ENCODE data around the gene SCNN1A.
A peak's percentile ranks its signal among the peaks of the same experiment; 100 is the strongest.
"Not testable (repeated sequence)": the region's sequence is repeated elsewhere in the genome, so short reads cannot be mapped to it uniquely, and the experiment has no call there.

Gene SCNN1A

GRCh38 chr12:6346235-6346832 lies 29.0 kb downstream of the SCNN1A start:
- DNase-seq, result no peak

DNA sequence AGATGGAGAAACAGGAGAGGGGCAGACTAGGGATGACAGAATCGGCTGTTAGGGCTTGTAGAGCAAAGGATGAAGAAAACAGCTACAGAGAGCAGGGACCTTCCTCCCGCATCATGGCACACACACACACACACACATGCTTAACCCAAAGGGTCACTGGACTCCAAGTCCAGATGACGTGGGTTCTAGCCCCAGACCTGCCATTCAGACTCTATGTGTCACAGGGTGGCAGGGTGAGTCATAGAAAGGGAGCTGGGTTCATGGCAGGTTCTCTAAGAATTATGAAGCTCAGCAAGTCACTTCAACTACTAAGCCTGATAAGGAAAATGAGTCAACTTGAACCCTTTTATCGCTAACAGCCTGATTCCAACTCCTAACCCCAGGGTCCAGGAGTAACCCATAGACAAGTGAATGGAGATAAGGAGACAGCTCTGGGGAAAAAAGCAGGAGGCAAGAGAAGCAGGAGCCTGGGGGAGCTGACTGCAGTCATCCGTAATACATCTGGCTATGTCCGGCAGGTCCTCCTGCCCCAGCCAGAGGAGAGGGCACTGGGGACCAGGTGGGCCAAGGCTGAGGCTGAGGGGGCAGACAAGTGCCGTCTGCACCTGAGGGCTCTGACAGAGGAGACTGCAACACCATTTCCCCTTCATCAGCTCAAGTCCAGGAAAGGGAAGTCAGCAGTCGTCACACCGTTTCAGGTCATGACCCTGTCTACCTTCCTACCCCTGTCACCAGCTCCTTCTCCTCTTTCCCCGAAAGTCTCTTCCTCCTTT lies 29.9 kb downstream of the SCNN1A start:
- peak; percentile 74 for DNase-seq

- not testable (repeated sequence) for DNase-seq
These were observed 31.2 kb downstream of the SCNN1A start for GRCh38 chr12:6344101-6344660.

GRCh38 chr12:6343518-6343917 lies 31.8 kb downstream of the SCNN1A start:
- no peak for DNase-seq

GRCh38 chr12:6342140-6342889 lies 33.0 kb downstream of the SCNN1A start:
- DNase-seq, result no peak

- no peak for DNase-seq
These were observed 33.8 kb downstream of the SCNN1A start, which contains the start of gene TNFRSF1A for GRCh38 chr12:6341417-6342139. Gene TNFRSF1A, minus strand, starts transcription at chr12:6342076. Its CDS starts 262 bp downstream, at chr12:6341814.

DNA sequence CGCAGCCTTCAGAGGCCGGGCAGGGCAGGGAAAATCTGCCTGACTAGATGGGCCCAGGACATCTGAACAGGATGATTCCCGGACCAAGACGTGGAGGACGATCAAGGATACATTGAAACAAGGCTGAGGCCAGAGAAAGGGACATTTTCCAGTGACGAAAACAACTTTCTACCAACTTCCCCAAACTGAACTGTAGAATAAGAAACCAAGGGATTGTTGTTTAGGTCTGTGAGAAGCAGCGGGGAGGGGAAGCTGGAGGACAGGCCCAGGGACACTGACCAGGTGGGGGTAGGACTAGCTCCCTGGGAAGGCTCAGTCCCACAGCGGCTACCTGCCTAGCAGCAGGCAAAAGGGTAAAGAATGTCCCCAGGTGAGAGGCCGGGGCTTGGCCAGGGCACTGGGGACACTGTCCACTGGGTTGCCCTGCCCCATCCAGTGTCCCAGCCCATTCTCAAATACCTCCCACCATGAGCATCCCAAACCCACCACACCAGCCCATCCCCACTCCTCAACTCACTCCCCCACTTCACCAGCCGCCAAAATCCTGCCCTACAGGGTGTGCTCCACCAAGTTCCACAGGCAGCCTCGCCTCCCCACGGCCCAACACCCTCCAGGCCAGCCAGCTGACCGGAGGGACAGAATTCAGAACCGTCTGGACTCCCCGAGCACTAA lies 34.5 kb downstream of the SCNN1A start:
- DNase-seq, result no peak

DNA sequence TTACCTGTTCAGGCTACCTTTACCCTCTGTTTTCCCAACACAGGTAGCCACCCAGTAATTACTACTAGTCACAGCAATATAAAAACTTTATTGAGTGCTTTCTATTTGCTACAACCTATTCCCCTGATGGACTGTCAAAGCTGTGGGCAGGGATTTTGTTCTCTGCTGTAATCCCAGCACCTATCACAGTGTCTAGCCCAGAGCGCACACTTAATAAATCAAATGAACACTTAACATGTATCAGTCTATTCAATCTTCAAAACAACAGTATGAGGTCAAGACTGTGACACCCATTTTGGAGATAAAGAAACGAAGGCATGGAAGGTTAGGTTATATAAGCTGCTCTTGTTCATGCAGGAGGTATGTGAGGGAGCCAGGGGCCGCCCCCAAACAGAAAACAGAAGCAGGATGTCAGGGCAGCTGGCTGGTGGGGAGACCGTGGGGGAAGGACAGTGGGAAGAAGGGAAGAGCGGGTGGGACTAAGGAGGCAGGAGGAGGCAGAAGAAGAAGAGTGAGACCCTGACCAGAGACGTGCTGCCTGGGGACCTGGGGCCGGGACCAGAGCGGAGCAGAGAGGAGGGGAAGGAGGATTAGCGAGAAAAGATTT lies 35.2 kb downstream of the SCNN1A start:
- DNase-seq, result no peak

GRCh38 chr12:6338955-6339354 lies 36.4 kb downstream of the SCNN1A start:
- DNase-seq, result no peak

DNA sequence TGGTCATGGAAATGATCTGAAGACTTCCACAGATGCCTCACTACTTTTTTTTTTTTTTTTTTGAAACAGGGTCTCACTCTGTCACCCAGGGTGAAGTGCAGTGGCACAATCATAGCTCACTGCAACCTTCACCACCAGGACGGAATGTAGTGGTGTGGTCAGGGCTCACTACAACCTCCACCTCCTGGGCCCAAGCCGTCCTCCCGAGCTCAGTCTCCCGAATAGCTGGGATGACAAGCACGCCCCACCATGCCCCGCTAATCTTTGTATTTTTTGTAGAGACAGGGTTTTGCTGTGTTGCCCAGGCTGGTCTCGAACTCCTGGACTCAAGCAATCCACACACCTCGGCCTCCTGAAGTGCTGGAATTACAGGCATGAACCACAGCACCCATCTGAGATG lies 36.8 kb downstream of the SCNN1A start:
- not testable (repeated sequence) for DNase-seq

DNA sequence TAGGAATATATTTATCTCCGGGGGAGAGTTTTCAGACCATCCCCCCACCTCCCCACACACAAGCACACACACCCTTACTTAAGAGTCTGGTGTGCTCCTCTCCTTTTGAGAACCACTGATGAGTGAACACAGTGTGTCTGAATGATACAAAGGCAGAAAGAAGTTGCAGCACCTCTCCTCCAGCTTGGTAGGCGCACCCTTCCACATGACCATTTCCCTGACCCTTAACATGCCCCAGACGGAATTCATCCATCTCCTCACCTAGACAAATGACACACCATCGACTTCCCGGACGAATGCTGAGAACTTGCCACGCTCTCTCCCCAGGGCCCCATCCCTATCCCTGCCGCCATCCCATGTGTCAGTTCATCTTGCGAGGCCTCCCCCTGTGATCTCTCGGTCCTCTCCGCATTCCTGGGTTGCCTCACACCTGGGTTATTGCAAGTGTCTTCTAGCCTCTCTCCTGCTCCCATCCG lies 37.4 kb downstream of the SCNN1A start:
- no peak for DNase-seq

DNA sequence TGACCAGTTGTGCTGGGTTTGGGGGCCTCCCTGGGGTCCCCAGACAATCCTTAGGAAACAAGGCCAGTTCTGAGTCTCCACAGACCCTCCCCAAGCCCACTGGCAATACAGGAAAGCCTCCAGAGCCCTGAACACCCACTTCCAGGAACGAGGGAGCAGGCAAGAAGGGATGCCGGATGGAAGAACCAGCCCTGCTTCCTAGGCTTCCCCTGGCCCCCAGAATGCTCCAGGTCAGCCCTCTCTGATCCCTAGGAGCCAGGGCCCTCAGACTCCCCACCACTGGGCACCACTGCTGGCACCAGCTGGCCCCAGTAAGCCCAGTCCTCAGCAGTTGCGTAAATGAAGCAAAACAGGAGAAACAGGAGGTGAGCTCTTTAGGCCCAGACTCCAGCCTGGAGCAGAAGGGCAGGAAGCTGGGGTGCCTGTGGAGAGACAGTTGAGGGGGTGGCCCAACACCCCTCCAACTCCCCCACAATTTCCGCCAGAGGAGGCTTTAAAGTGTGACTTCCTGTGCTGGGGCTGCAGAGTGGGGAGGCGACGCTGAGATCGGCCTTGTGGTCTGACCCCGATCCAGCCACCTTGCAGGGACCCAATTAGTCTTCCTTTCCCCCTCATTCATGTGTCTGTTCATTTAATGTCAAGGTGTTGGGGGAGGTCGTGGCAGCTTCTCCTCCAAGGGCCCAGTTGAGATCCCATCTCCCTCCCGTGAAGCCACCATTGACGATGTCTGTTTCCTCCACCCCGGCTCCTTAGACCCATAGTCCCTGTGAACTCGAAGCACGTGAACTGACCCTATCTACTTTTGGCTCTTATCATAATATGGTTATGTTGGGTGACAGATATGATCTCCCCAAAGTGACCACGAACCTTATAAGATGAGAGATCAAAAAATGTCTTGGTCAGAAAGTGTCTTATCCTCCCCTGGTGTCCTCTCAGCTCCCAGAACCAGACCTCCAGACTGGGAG lies 38.2 kb downstream of the SCNN1A start:
- no peak for DNase-seq

DNA sequence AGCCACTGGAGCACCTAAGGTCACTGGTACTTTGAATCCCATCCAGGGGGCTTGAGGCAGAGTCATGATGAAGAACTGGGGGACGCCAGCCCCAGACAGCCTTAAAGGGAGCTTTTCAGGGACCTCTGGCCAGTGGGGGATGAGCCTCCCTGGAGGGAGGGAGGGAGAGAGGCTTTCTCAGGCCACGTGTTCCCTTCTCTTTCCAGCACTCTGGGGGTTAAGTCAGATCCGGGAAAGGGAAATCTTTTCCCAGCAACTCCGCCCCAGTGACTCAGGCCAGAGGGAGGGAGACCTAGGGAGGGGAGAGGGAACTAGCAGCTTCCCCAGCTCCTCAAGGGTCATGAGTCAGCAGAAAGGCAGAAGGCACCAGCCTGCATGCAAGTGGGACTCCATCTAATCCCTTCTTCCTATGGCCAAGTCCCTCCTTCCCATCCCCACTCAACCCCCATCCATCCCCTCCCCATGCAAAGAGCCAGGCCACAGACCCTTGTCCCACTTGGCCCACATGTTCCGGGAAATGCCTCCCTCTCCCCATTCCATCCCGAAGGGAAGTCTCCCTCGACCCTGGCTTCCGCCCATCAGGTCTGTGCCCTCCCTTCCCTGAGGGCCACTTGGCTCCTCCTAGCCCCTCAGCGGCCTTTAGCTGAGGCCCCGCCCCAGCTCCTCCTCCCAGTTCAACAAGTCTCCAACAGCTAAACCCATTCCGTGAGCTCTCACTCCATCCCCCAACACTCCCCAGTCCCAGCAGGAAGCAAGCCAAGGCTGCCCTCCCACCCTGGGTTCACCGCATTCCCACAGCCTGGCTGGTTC lies 39.1 kb downstream of the SCNN1A start:
- peak; percentile 69 for DNase-seq

DNA sequence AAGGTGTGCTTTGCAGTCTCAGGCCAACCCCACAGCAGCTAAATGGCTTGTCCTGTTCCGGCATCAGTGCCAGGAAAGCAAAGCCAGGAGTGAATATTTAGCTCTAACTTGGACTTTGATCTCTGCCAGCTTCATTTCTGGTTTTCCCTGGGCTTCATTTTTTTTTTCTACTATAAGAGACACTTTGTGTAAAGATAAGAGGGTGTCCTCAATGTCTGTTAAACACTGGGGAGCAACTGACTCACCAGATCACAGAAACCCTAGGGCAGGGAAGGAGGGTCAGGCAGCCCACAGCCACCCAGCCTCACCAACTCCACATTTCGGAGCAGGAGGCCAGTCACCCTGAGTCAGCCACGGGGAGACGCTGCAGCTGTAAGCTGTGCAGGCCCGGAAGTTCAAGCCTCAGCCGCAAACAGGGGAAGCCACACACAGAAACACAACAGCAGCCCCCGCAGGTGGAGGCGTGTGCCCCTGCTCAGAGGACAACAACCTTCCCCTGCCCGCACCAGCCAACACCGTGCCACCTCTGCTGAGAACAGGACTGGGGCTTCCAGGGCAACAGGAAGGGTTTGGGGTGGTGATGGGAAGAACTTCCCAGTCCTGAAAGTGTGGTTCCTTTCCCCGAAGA lies 39.8 kb downstream of the SCNN1A start:
- peak; percentile 90 for DNase-seq

GRCh38 chr12:6334940-6335450 lies 40.4 kb downstream of the SCNN1A start:
- no peak for DNase-seq

DNA sequence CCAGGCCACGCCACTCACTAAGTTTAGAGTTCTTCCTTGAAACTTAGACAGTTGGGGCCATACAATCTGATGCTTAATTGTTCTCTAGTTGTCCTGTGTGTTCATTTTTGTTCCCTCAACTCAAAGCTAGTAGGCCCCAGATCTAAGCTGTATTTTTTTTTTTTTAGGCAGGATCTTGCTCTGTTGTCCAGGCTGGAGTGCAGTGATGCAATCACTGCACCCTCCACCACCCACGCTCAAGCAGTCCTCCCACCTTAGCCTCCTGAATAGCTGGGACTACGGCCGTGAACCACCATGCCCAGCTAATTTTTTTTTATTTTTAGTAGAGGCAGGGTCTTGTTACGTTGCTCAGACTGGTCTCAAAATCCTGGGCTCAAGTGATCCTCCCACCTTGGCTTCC lies 41.0 kb downstream of the SCNN1A start:
- no peak for DNase-seq

GRCh38 chr12:6333566-6333965 lies 41.8 kb downstream of the SCNN1A start:
- DNase-seq, result no peak

DNA sequence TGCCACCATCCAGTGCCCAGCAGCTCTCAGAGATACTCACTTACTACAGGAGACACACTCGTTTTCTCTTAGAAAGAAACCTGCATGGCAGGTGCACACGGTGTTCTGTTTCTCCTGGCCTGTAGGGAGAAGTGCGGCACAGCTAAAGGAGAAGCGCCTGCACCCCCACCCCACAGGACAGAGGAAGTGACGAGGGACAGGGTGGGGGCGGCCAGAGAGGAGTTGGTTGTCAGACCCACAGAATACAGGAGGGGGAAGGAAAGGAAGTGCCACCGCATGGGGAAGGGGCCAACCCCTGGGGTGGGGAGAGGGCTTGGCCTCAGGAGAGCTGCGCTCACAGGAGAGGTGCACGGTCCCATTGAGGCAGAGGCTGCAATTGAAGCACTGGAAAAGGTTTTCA lies 42.3 kb downstream of the SCNN1A start:
- no peak for DNase-seq

DNA sequence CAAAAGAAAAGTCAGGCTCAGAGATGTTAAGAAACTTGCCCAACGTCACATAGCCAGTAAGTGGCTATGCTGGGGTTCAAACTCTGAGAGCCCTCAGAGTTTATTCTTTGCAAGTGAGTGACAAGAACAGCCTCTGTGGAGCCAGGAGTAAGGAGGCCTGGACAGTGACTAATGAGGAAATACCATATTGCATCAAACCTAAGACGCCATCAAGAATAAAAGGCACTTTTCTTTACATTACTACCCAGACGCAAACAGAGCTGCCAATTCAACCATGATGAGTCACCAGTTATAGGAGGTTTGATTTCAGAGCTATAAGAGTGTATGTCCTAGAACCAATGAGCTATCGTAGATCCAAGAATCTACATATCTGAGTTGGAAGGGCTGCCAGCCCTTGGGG lies 42.9 kb downstream of the SCNN1A start:
- no peak for DNase-seq
